Measurements from ENCODE around the gene GPD1.

GPD1 gene

DNA sequence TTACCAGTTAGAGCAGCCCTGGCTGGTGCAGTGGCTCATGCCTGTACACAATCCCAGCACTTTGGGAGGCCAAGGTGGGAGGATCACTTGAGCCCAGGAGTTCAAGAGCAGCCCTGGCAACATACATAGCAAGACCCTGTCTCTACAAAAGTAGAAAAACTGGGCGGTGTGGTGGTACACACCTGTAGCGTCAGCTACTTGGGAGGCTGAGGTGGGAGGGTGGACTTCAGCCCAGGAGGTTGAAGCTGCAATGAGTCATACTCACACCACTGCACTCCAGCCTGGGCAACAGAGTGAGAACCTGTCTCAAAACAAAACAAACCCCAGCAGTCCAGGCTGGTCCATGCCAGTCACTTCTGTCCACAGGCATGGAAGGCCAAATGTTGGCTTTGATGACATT lies 15.6 kb downstream of the GPD1 start:
- TF ChIP-seq, protein P1, sequence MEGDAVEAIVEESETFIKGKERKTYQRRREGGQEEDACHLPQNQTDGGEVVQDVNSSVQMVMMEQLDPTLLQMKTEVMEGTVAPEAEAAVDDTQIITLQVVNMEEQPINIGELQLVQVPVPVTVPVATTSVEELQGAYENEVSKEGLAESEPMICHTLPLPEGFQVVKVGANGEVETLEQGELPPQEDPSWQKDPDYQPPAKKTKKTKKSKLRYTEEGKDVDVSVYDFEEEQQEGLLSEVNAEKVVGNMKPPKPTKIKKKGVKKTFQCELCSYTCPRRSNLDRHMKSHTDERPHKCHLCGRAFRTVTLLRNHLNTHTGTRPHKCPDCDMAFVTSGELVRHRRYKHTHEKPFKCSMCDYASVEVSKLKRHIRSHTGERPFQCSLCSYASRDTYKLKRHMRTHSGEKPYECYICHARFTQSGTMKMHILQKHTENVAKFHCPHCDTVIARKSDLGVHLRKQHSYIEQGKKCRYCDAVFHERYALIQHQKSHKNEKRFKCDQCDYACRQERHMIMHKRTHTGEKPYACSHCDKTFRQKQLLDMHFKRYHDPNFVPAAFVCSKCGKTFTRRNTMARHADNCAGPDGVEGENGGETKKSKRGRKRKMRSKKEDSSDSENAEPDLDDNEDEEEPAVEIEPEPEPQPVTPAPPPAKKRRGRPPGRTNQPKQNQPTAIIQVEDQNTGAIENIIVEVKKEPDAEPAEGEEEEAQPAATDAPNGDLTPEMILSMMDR (conservative IDR thresholded peaks at IDR 0.05; ENCODE audit: control insufficient read depth, insufficient read depth, low read depth, low read length): no peak
- no peak overlapping the region for H3K4me3 ChIP-seq (ENCODE audit: control insufficient read depth, low read depth, low read length)
- no peak for DNase-seq (ENCODE audit: low read depth)

DNA sequence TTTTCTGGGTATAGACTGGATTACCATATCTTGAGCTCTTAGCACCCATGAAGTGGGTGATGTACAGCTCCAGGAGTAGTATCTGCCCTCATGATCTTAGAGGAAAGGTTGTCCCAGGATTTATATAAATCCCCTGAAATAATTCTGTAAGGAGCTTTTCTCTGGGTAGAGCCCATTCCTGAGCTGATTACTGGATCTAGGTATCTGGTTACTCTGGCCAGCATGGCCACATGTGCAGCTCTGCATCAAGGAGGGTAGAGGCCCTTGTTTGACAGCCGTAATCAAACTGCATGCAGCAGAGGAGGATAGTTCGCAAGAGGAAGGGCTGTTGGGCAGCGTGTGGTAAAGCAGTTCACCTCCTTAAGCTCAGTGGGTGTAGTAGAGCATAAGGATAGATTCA lies 16.7 kb downstream of the GPD1 start:
- no peak overlapping the region for H3K4me3 ChIP-seq (ENCODE audit: control insufficient read depth, low read depth, low read length)
- TF ChIP-seq, protein P1 (conservative IDR thresholded peaks at IDR 0.05; ENCODE audit: control insufficient read depth, insufficient read depth, low read depth, low read length): no peak
- no peak for DNase-seq (ENCODE audit: low read depth)

DNA sequence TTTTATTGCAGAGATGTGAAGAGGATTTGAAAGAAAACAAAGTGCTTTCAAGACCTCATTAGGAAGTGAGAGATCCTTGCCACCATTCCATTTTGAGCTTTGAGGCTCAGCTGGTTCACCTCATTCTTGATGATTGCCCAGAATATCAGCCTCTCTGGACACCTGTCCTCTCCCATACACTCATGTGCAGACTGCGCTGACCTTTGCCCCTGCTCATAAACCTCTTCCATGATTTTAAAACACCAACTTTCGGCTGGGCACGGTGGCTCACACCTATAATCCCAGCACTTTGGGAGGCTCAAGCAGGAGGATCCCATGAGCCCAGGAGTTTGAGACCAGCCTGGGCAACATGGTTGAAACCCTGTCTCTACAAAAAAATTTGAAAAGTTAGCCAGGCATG lies 17.1 kb downstream of the GPD1 start:
- DNase-seq (ENCODE audit: low read depth): no peak
- TF ChIP-seq, protein P1 (conservative IDR thresholded peaks at IDR 0.05; ENCODE audit: control insufficient read depth, insufficient read depth, low read depth, low read length): no peak
- no peak overlapping the region for H3K4me3 ChIP-seq (ENCODE audit: control insufficient read depth, low read depth, low read length)

DNA sequence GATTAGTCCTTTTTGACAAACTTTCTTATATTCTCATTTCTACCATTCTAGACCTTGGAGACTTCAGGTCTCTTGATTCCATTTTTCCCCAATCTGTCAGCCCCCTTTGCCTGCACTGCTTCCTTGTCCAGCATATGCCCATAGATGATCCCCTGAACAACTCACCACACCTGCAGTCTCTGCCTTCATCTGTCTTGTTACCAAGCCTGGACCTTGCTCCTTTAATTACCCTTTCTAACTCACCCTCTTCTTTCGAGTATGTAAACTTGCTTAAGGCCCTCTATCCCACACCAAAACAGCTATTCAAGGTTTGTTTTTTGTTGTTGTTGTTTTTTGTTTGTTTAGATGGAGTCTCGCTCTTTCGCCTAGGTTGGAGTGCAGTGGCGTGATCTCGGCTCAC lies 17.8 kb downstream of the GPD1 start:
- no peak for DNase-seq (ENCODE audit: low read depth)
- TF ChIP-seq, protein P1 (conservative IDR thresholded peaks at IDR 0.05; ENCODE audit: control insufficient read depth, insufficient read depth, low read depth, low read length): no peak
- no peak overlapping the region for H3K4me3 ChIP-seq (ENCODE audit: control insufficient read depth, low read depth, low read length)

DNA sequence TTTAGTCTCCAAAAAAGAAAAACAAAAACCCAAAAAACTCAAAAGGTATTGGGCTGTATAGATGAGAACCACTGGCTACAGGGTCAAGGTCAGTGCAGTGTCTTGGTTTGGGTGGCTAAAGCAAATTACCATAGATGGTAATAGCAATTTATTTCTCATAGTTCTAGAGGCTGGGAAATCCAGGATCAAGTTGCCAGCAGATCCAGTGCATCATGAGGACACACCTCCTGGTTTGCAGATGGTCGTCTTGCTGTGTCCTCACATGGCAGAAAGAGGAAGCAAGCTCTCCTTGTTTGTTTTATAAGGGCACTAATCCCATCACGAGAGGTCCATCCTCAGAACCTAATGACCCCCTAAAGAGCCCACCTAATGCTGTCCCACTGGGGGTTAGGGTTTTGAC lies 19.4 kb downstream of the GPD1 start:
- DNase-seq (ENCODE audit: low read depth): no peak
- TF ChIP-seq, protein P1 (conservative IDR thresholded peaks at IDR 0.05; ENCODE audit: control insufficient read depth, insufficient read depth, low read depth, low read length): no peak
- H3K4me3 ChIP-seq (ENCODE audit: control insufficient read depth, low read depth, low read length): no peak overlapping the region

DNA sequence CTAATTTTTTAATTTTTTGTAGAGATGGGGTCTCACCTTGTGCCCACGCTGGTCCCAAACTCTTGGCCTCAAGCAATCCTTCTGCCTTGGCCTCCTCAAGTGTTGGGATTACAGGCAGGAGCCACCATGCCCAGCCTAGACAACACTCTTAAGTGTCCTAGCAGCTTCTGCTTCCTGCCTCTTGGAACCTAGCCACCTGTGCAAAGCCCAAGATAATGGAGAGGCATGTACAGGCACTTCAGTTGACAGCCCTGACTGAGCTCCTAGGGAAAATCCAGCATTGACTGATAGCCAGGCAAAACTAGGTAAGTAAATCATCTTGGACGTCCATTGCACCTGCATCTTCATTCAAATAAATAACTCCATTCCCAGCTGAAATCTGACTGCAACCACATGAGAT lies 23.7 kb downstream of the GPD1 start:
- TF ChIP-seq, protein P1 (conservative IDR thresholded peaks at IDR 0.05; ENCODE audit: control insufficient read depth, insufficient read depth, low read depth, low read length): no peak
- no peak for DNase-seq (ENCODE audit: low read depth)
- H3K4me3 ChIP-seq (ENCODE audit: control insufficient read depth, low read depth, low read length): no peak overlapping the region

DNA sequence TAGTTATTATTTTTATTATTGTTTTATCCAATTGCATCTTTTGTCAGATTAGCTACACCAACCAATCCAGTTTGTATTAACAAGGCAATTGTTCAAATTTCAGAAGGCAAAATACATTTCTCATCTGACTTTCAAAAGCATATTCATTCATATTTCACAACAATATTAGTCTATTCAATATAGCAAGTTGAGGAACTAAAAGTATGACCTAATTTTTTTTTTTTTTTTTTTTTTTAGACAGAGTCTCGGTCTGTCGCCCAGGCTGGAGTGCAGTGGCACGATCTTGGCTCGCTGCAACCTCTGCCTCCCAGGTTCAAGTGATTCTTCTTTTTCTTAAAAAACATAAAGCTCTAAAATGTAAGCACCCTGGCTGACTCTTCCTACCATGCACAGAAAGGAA lies 25.5 kb downstream of the GPD1 start:
- DNase-seq (ENCODE audit: low read depth): no peak
- TF ChIP-seq, protein P1 (conservative IDR thresholded peaks at IDR 0.05; ENCODE audit: control insufficient read depth, insufficient read depth, low read depth, low read length): no peak
- H3K4me3 ChIP-seq (ENCODE audit: control insufficient read depth, low read depth, low read length): no peak overlapping the region
